Upper lobe of right lung (tissue), 1 donor: ENCODE results near the gene MTNR1B. TPM values are rescaled to one million over a fixed set of nuclear protein-coding genes. Genes with fewer than 3 reads are reported as not detected.

Experiments
- ATAC-seq: fragments of 200-7000 bp; cut with Tn5 transposase; one replicate; pipeline ENCODE4 v1.9.1; 2020; ENCODE audit warnings: mild to moderate bottlenecking, moderate library complexity
- DNase-seq: peaks from one replicate; pipeline ENCODE4 v3.0.0-alpha.2; 2020
- H3K27ac ChIP-seq: fragments of 200-600 bp; one replicate; pipeline ENCODE4 v1.8.0; 2022
- H3K27me3 ChIP-seq: fragments of 200-600 bp; one replicate; pipeline ENCODE4 v1.8.0; 2022; ENCODE audit warnings: mild to moderate bottlenecking
- H3K36me3 ChIP-seq: fragments of 200-600 bp; one replicate; pipeline ENCODE4 v1.8.0; 2022
- H3K4me1 ChIP-seq: fragments of 200-600 bp; one replicate; pipeline ENCODE4 v1.8.0; 2022
- H3K4me3 ChIP-seq: fragments of 200-600 bp; one replicate; pipeline ENCODE4 v1.8.0; 2022; ENCODE audit warnings: mild to moderate bottlenecking
- H3K9me3 ChIP-seq: fragments of 200-600 bp; one replicate; pipeline ENCODE4 v1.8.0; 2022
- intact Hi-C: fragments of 100-400 bp; cut with DNase I; formaldehyde crosslinking; loops from one replicate; pipeline ENCODE4 v1.11.0; 2022
- total RNA-seq: library from RNA; stranded (reverse); fragmentation: NEBNext Ultra II Directional; extraction: Animal tissue kit (Norgen Biotek cat#: 25700); gene quantifications from one replicate; pipeline ENCODE4 v1.2.1, GENCODE V29; 2021
- TF ChIP-seq, protein P1 (sequence below): fragments of 200-600 bp; IDR thresholded peaks from one replicate; pipeline ENCODE4 v1.8.0; 2022; ENCODE audit warnings: antibody characterized with exemption
- donor health status: DM: no; HTN: yes; CAD: no; lungs with severe emphysema.

Gene MTNR1B
- total RNA-seq, 1 donor from 2014 or later, result not detected

DNA sequence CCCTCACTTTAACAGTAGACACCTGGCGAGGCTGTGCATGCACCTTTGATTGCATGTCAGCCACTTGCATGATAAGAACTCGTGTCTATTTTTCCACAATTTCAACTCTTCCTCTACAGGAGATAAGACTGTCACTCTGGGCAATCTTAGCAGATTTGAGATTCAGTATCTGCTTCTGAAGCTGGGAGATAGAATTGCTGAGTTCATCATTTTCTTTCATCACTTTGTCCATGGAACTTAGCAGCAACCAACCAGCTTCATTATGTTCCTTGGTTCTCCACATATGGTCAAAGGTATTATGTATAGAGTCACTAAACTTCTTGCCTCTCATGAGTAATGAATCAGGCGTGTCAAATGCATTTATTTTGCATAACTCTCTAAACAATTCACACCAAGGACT, 17.1 kb downstream of the MTNR1B start:
- TF ChIP-seq, protein P1, sequence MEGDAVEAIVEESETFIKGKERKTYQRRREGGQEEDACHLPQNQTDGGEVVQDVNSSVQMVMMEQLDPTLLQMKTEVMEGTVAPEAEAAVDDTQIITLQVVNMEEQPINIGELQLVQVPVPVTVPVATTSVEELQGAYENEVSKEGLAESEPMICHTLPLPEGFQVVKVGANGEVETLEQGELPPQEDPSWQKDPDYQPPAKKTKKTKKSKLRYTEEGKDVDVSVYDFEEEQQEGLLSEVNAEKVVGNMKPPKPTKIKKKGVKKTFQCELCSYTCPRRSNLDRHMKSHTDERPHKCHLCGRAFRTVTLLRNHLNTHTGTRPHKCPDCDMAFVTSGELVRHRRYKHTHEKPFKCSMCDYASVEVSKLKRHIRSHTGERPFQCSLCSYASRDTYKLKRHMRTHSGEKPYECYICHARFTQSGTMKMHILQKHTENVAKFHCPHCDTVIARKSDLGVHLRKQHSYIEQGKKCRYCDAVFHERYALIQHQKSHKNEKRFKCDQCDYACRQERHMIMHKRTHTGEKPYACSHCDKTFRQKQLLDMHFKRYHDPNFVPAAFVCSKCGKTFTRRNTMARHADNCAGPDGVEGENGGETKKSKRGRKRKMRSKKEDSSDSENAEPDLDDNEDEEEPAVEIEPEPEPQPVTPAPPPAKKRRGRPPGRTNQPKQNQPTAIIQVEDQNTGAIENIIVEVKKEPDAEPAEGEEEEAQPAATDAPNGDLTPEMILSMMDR, result no peak
- intact Hi-C loops, result no loop called here
- Histone ChIP-seq H3K9me3 (peaks cover 6% of the 10 kb centered on the region), H3K27me3 (no peaks in the 10 kb centered on the region), H3K27ac (no peak overlapping the region), H3K4me1 (no peaks in the 10 kb centered on the region), H3K36me3 (no peaks in the 10 kb centered on the region), H3K4me3 (no peak overlapping the region)
- ATAC-seq (no peak), DNase-seq (no peak)

DNA sequence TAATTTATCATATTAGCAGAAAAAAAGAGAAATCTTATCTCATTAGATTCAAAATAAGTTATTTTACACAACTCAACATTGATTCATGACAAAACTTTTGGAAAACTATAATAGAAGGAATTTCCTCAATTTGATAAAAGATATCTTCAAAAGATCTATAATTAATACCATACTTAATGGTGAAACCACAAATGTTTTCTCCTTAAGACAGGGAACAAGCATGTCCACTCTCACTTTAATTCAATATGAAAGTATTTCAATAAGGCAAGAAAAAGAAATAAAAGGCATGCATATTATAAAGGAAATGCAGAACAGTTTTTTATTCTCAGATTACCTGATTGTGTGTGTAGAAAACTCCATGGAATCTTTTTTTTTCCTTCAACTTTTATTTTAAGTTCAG, 23.6 kb downstream of the MTNR1B start:
- TF ChIP-seq, protein P1, result no peak
- Histone ChIP-seq H3K27me3 (no peaks in the 10 kb centered on the region), H3K36me3 (no peaks in the 10 kb centered on the region), H3K4me1 (no peaks in the 10 kb centered on the region), H3K27ac (no peak overlapping the region), H3K9me3 (peaks cover 6% of the 10 kb centered on the region), H3K4me3 (no peak overlapping the region)
- intact Hi-C loops, result no loop called here
- no peak for DNase-seq
- no peak for ATAC-seq

- no peak for DNase-seq
- intact Hi-C loops, result no loop called here
- Histone ChIP-seq H3K4me1 (no peaks in the 10 kb centered on the region), H3K9me3 (no peaks in the 10 kb centered on the region), H3K27me3 (no peaks in the 10 kb centered on the region), H3K4me3 (no peak overlapping the region), H3K27ac (no peak overlapping the region), H3K36me3 (no peaks in the 10 kb centered on the region)
- TF ChIP-seq, protein P1, result no peak
- no peak for ATAC-seq
These were observed 31.3 kb downstream of the MTNR1B start for GRCh38 chr11:93000511-93001476.

DNA sequence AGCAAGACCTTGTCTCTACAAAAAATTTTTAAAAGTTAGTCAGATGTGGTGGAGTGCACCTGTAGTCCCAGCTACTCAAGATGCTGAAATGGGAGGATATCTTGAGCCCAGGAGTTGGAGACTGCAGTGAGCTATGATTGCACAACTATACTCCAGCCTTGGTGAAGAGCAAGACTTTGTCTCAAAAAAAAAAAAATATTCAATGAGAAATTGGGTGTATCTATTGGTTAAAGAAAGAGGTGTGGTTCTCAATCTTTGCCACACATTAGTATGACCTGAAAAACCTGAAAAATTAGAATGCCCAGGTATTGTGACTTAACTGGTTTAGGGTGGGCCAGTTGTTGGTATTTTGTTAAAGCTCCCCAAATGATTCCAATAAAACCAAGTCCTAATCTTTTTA, 32.4 kb downstream of the MTNR1B start:
- no peak overlapping the region for H3K27ac ChIP-seq
- no peaks in the 10 kb centered on the region for H3K36me3 ChIP-seq

DNA sequence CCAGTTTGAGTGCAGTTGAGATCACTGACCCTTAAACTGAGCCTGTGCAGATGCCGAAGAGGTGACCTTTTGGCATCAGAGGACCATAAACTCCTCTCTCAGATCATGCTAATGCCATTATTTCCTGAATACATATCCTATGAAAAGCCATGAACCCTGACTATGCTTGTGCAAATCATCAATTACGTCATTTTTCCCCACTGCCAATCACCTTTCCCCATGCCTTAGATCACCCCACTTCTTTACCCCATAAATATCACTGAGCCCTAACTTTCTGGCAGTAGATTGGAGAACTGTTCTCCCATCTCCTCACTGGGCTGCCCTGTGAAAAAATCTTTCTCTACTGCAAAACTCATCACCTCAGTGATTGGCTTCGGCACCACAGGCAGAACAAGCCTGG, 32.9 kb downstream of the MTNR1B start:
- Histone ChIP-seq H3K36me3 (no peaks in the 10 kb centered on the region), H3K27me3 (no peaks in the 10 kb centered on the region), H3K4me3 (no peak overlapping the region), H3K4me1 (no peaks in the 10 kb centered on the region), H3K9me3 (no peaks in the 10 kb centered on the region), H3K27ac (no peak overlapping the region)
- ATAC-seq (no peak), DNase-seq (no peak)
- TF ChIP-seq, protein P1, result no peak
- intact Hi-C loops, result no loop called here

More for the DNA sequence above, 32.4 kb downstream of the MTNR1B start:
- H3K4me1 ChIP-seq, result no peaks in the 10 kb centered on the region
- no peaks in the 10 kb centered on the region for H3K27me3 ChIP-seq
- ATAC-seq (no peak), DNase-seq (no peak)
- no peak overlapping the region for H3K4me3 ChIP-seq
- no peaks in the 10 kb centered on the region for H3K9me3 ChIP-seq
- intact Hi-C loops, result no loop called here
- TF ChIP-seq, protein P1, result no peak
